GM18909 (cell line): ENCODE data around the gene GPR37L1.

Experiments
- ATAC-seq: cut with Tn5 transposase; IDR thresholded peaks from one replicate; pipeline ENCODE4 v1.9.1; 2021; ENCODE audit warnings: mild to moderate bottlenecking; ENCODE audit not compliant: unreplicated experiment, poor library complexity

GPR37L1 gene

GRCh38 chr1:202122639-202123335, at the start of gene GPR37L1:
Gene GPR37L1 (plus strand): TSS chr1:202122917. CDS start chr1:202122964, 47 bp downstream.
- ATAC-seq = no peak

GRCh38 chr1:202073206-202073605, 49.5 kb upstream of the GPR37L1 start:
- ATAC-seq = no peak

GRCh38 chr1:202074985-202075384, 47.7 kb upstream of the GPR37L1 start:
- ATAC-seq = no peak

GRCh38 chr1:202075389-202075788, 47.3 kb upstream of the GPR37L1 start:
- ATAC-seq = no peak

GRCh38 chr1:202076050-202076511, 46.6 kb upstream of the GPR37L1 start:
- no peak for ATAC-seq

- ATAC-seq = no peak
Measured at GRCh38 chr1:202078241-202078640, 44.5 kb upstream of the GPR37L1 start.

GRCh38 chr1:202081992-202082391, 40.7 kb upstream of the GPR37L1 start:
- ATAC-seq = no peak

- no peak for ATAC-seq
Measured at GRCh38 chr1:202084791-202085681, 37.7 kb upstream of the GPR37L1 start.

GRCh38 chr1:202085682-202086373, 36.9 kb upstream of the GPR37L1 start:
- no peak for ATAC-seq

- ATAC-seq = no peak
Measured at GRCh38 chr1:202086579-202087350, 36.0 kb upstream of the GPR37L1 start.

- ATAC-seq = no peak
Measured at GRCh38 chr1:202088206-202088605, 34.5 kb upstream of the GPR37L1 start.

GRCh38 chr1:202090994-202091393, 31.7 kb upstream of the GPR37L1 start:
- no peak for ATAC-seq

GRCh38 chr1:202093858-202094257, 28.9 kb upstream of the GPR37L1 start:
- ATAC-seq = no peak

- ATAC-seq = no peak
Measured at GRCh38 chr1:202101184-202101583, 21.5 kb upstream of the GPR37L1 start.

GRCh38 chr1:202104073-202104472, 18.6 kb upstream of the GPR37L1 start:
- no peak for ATAC-seq

GRCh38 chr1:202105571-202106339, 17.0 kb upstream of the GPR37L1 start:
- no peak for ATAC-seq

- ATAC-seq = no peak
Measured at GRCh38 chr1:202106340-202107254, 16.1 kb upstream of the GPR37L1 start.

- no peak for ATAC-seq
Measured at GRCh38 chr1:202107321-202107761, 15.4 kb upstream of the GPR37L1 start.
